Left ventricle myocardium inferior (tissue), 1 donor: Measurements from ENCODE around the gene ANKRD6. TPM values are rescaled to one million over a fixed set of nuclear protein-coding genes. Genes with fewer than 3 reads are reported as not detected.

Experiments
- DNase-seq: peaks from one replicate; pipeline ENCODE4 v3.0.0-alpha.2; 2020
- H3K27ac ChIP-seq: fragments of 200-600 bp; replicated peaks from 2 replicates; pipeline ENCODE4 v1.8.0; 2021
- H3K27me3 ChIP-seq: fragments of 200-600 bp; 2 replicates; pipeline ENCODE4 v1.8.0; 2021; ENCODE audit warnings: low read depth
- H3K36me3 ChIP-seq: fragments of 200-600 bp; 2 replicates; pipeline ENCODE4 v1.8.0; 2021
- H3K4me1 ChIP-seq: fragments of 200-600 bp; 2 replicates; pipeline ENCODE4 v1.8.0; 2021
- H3K4me3 ChIP-seq: fragments of 200-600 bp; 2 replicates; pipeline ENCODE4 v1.8.0; 2021; ENCODE audit warnings: mild to moderate bottlenecking, moderate library complexity
- H3K9me3 ChIP-seq: fragments of 200-600 bp; replicated peaks from 2 replicates; pipeline ENCODE4 v1.8.0; 2021
- CTCF ChIP-seq: fragments of 200-600 bp; IDR thresholded peaks from 2 replicates; pipeline ENCODE4 v1.8.0; 2021; ENCODE audit warnings: antibody characterized with exemption, mild to moderate bottlenecking, borderline replicate concordance
- intact Hi-C: fragments of 100-400 bp; cut with micrococcal nuclease; formaldehyde crosslinking; loops from one replicate; pipeline ENCODE4 v1.11.0; 2022
- total RNA-seq: library from RNA; stranded (reverse); fragmentation: NEBNext Ultra II Directional; extraction: Animal tissue kit (Norgen Biotek cat#: 25700); gene quantifications from one replicate; pipeline ENCODE4 v1.2.1, GENCODE V29; 2021
- donor health status: DM: no; HTN: yes; CAD: no; lungs with severe emphysema.

Gene ANKRD6
- total RNA-seq, 1 donor from 2014 or later: 11.1 TPM

DNA sequence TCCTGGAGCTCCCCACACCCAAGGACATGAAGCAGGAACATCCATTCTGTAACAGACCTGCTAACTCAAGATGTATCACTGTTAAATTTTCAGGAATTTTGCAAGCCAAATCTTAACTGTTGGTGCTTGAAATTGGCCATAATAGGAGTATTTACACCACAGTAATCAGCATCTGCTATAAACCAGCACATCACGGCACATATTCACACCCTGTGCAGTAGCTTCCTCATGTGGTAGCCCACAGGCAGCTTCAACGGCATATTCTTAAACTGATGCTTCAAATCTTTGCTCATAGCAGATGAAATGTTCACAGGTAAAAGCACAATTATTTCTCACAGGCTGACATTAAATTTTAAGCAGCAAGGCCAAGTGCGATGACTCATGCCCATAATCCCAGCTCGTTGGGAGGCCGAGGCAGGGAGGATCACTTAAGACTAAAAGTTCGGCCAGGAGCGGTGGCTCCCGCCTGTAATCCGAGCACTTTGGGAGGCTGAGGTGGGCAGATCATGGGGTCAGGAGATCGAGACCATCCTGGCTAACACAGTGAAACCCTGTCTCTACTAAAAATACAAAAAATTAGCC is 249.1 kb downstream of the ANKRD6 start:
- intact Hi-C loops: no loop called here
- Histone ChIP-seq H3K27me3 (no peaks in the 10 kb centered on the region), H3K4me3 (no peak overlapping the region), H3K4me1 (peaks cover 20% of the 10 kb centered on the region), H3K36me3 (peaks cover 95% of the 10 kb centered on the region), H3K9me3 (no peaks in the 10 kb centered on the region), H3K27ac (no peak overlapping the region)
- no peak for DNase-seq
- TF ChIP-seq CTCF: no peak

DNA sequence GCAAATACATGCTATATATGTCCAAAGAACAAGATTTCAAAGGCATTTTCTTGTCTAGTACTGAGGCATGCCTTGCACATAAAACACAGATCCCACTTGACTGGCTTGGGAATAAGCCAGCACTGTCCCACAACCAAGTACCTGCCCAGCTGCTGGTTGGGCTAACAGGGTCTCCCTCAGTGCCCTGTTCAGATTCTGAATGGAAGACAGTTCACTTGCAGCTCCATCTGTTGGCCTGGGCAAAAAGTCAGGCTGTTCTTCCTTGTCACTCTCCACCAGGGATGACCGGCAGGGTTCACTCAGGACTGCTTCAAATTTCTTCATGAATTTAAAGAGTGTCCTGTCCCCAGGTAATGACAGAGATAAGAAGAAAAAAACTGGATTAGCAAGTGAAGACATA is 250.0 kb downstream of the ANKRD6 start:
- Histone ChIP-seq H3K27ac (no peak overlapping the region), H3K36me3 (peaks cover 95% of the 10 kb centered on the region), H3K4me1 (peaks cover 30% of the 10 kb centered on the region), H3K9me3 (no peaks in the 10 kb centered on the region), H3K27me3 (no peaks in the 10 kb centered on the region), H3K4me3 (no peak overlapping the region)
- no peak for TF ChIP-seq CTCF
- DNase-seq: no peak
- intact Hi-C loops: no loop called here

Other genes with a start within 250 kb of the ANKRD6 start
- not detected for gene GABRR1, start 215.8 kb upstream of the ANKRD6 start, total RNA-seq
- 0.69 TPM for gene GABRR2, start 117.9 kb upstream of the ANKRD6 start, total RNA-seq
- 13.1 TPM for gene UBE2J1, start 80.4 kb upstream of the ANKRD6 start, total RNA-seq
- 123 TPM for gene RRAGD, start 20.9 kb upstream of the ANKRD6 start, total RNA-seq
- gene LYRM2, start 205.6 kb downstream of the ANKRD6 start, total RNA-seq: 41.3 TPM